NT2/D1 (cell line): ENCODE data around the gene CTSO.

Experiments
- DNase-seq: peaks from one replicate; pipeline ENCODE4 v3.0.0-alpha.2; 2011; ENCODE audit warnings: low read depth, low spot score
- H3K27me3 ChIP-seq: 2 replicates; pipeline ENCODE4 v1.6.0; 2011; ENCODE audit warnings: mild to moderate bottlenecking; ENCODE audit not compliant: insufficient read length, insufficient read depth
- H3K36me3 ChIP-seq: 2 replicates; pipeline ENCODE4 v1.6.1; 2011; ENCODE audit warnings: mild to moderate bottlenecking, low read length, mixed read lengths; ENCODE audit not compliant: insufficient read depth, insufficient read length
- H3K4me1 ChIP-seq: 2 replicates; pipeline ENCODE4 v1.5.1; 2011; ENCODE audit not compliant: insufficient read depth, insufficient read length
- H3K4me3 ChIP-seq: 2 replicates; pipeline ENCODE4 v1.5.1; 2011; ENCODE audit warnings: low read depth; ENCODE audit not compliant: insufficient read length
- H3K9ac ChIP-seq: 2 replicates; pipeline ENCODE4 v1.6.0; 2011; ENCODE audit warnings: low read depth; ENCODE audit not compliant: insufficient read length
- H3K9me3 ChIP-seq: 2 replicates; pipeline ENCODE4 v1.5.1; 2011; ENCODE audit warnings: mild to moderate bottlenecking, low read length; ENCODE audit not compliant: insufficient read depth
- SUZ12 ChIP-seq: IDR thresholded peaks from 2 replicates; pipeline ENCODE4 v1.6.1; 2011; ENCODE audit not compliant: insufficient read length, insufficient read depth; ENCODE audit errors: extremely low read depth
- YY1 ChIP-seq: IDR thresholded peaks from 2 replicates; pipeline ENCODE4 v1.6.1; 2011; ENCODE audit not compliant: insufficient read length, insufficient read depth
- ZNF274 ChIP-seq: IDR thresholded peaks from 2 replicates; pipeline ENCODE4 v1.6.1; 2011; ENCODE audit warnings: mild to moderate bottlenecking, low read depth, low read length

The CTSO gene

GRCh38 chr4:155879767-155880166 lies 73.9 kb downstream of the CTSO start:
- Histone ChIP-seq H3K4me1 (no peaks in the 10 kb centered on the region), H3K9ac (no peak overlapping the region), H3K4me3 (no peak overlapping the region), H3K27me3 (no peaks in the 10 kb centered on the region), H3K36me3 (no peaks in the 10 kb centered on the region), H3K9me3 (peaks cover 10% of the 10 kb centered on the region)
- TF ChIP-seq ZNF274 (no peak), YY1 (no peak), SUZ12 (no peak)
- DNase-seq, result no peak

- Histone ChIP-seq H3K9me3 (peaks cover 10% of the 10 kb centered on the region), H3K4me3 (no peak overlapping the region), H3K36me3 (no peaks in the 10 kb centered on the region), H3K27me3 (no peaks in the 10 kb centered on the region), H3K4me1 (no peaks in the 10 kb centered on the region), H3K9ac (no peak overlapping the region)
- TF ChIP-seq YY1, result no peak
- TF ChIP-seq ZNF274, result no peak
- TF ChIP-seq SUZ12, result no peak
- DNase-seq, result no peak
Measured at GRCh38 chr4:155878611-155879010, 75.1 kb downstream of the CTSO start.

GRCh38 chr4:155877971-155878370 lies 75.7 kb downstream of the CTSO start:
- TF ChIP-seq SUZ12 (no peak), ZNF274 (no peak)
- Histone ChIP-seq H3K9me3 (peaks cover 10% of the 10 kb centered on the region), H3K4me1 (no peaks in the 10 kb centered on the region), H3K4me3 (no peak overlapping the region), H3K36me3 (no peaks in the 10 kb centered on the region), H3K9ac (no peak overlapping the region), H3K27me3 (no peaks in the 10 kb centered on the region)
- no peak for DNase-seq

GRCh38 chr4:155875878-155876277 lies 77.8 kb downstream of the CTSO start:
- no peak overlapping the region for H3K4me3 ChIP-seq
- H3K9me3 ChIP-seq, result peaks cover 10% of the 10 kb centered on the region
- no peak for DNase-seq
- H3K4me1 ChIP-seq, result no peaks in the 10 kb centered on the region
- H3K27me3 ChIP-seq, result no peaks in the 10 kb centered on the region
- no peaks in the 10 kb centered on the region for H3K36me3 ChIP-seq
- no peak overlapping the region for H3K9ac ChIP-seq
- TF ChIP-seq YY1, result no peak
- TF ChIP-seq ZNF274, result no peak
- no peak for TF ChIP-seq SUZ12
